GM23338 (cell line): Measurements from ENCODE around the gene TENM4. TPM values are rescaled to one million over a fixed set of nuclear protein-coding genes. Genes with fewer than 3 reads are reported as not detected.

ENCODE experiments used
- ATAC-seq: fragments of 200-7000 bp; cut with Tn5 transposase; 3 replicates; pipeline ENCODE4 v1.9.1; 2020
- DNase-seq: peaks from one replicate; pipeline ENCODE4 v3.0.0-alpha.2; 2015; ENCODE audit warnings: low spot score
- H2AFZ ChIP-seq: fragments of 200-600 bp; sonication (generic); 2 replicates; pipeline ENCODE4 v1.8.0; 2016; ENCODE audit warnings: antibody characterized with exemption, mild to moderate bottlenecking, moderate library complexity
- H3F3A ChIP-seq: fragments of 200-600 bp; sonication (generic); replicated peaks from 2 replicates; pipeline ENCODE4 v1.8.0; 2017; ENCODE audit warnings: antibody characterized with exemption, mixed run types, low read depth
- H3K27ac ChIP-seq: fragments of 200-600 bp; sonication (generic); 2 replicates; pipeline ENCODE4 v1.6.1; 2016; ENCODE audit warnings: low read depth
- H3K27me3 ChIP-seq: fragments of 200-600 bp; sonication (generic); 2 replicates; pipeline ENCODE4 v1.8.0; 2016; ENCODE audit warnings: mild to moderate bottlenecking, mixed run types, moderate library complexity; ENCODE audit not compliant: insufficient read depth
- H3K36me3 ChIP-seq: fragments of 200-600 bp; sonication (generic); 2 replicates; pipeline ENCODE4 v1.8.0; 2016; ENCODE audit warnings: mild to moderate bottlenecking; ENCODE audit not compliant: insufficient read depth
- H3K4me1 ChIP-seq: fragments of 200-600 bp; sonication (generic); 2 replicates; pipeline ENCODE4 v1.8.0; 2016; ENCODE audit warnings: mild to moderate bottlenecking, moderate library complexity; ENCODE audit not compliant: insufficient read depth
- H3K4me2 ChIP-seq: fragments of 200-600 bp; sonication (generic); 2 replicates; pipeline ENCODE4 v1.7.1; 2017; ENCODE audit warnings: mixed run types
- H3K4me3 ChIP-seq: fragments of 200-600 bp; sonication (generic); 2 replicates; pipeline ENCODE4 v1.6.1; 2016; ENCODE audit warnings: mixed run types
- H3K79me2 ChIP-seq: fragments of 200-600 bp; sonication (generic); replicated peaks from 2 replicates; pipeline ENCODE4 v1.8.0; 2017; ENCODE audit warnings: mild to moderate bottlenecking; ENCODE audit not compliant: insufficient read depth
- H3K9me2 ChIP-seq: fragments of 200-600 bp; sonication (generic); 2 replicates; pipeline ENCODE4 v1.8.0; 2017; ENCODE audit not compliant: insufficient read depth
- H4K20me1 ChIP-seq: fragments of 200-600 bp; sonication (generic); replicated peaks from 2 replicates; pipeline ENCODE4 v1.8.0; 2017; ENCODE audit warnings: mild to moderate bottlenecking; ENCODE audit not compliant: insufficient read depth
- H3K27ac Mint-ChIP-seq: 2 replicates; pipeline ENCODE4 v1.8.0; 2020; ENCODE audit warnings: inconsistent platforms, mild to moderate bottlenecking, moderate library complexity, mixed read lengths
- H3K27me3 Mint-ChIP-seq: 3 replicates; pipeline ENCODE4 v1.8.0; 2022; ENCODE audit warnings: low read depth, mild to moderate bottlenecking, moderate library complexity, mixed read lengths, inconsistent platforms; ENCODE audit not compliant: insufficient read depth, poor library complexity
- H3K36me3 Mint-ChIP-seq: 3 replicates; pipeline ENCODE4 v1.8.0; 2021; ENCODE audit warnings: low read depth, mild to moderate bottlenecking, inconsistent platforms, moderate library complexity, mixed read lengths
- H3K4me1 Mint-ChIP-seq: 3 replicates; pipeline ENCODE4 v1.8.0; 2020; ENCODE audit warnings: mild to moderate bottlenecking, inconsistent platforms, mixed read lengths
- H3K4me3 Mint-ChIP-seq: 3 replicates; pipeline ENCODE4 v1.8.0; 2021; ENCODE audit warnings: moderate library complexity, mild to moderate bottlenecking, inconsistent platforms, mixed read lengths
- H3K9me3 Mint-ChIP-seq: 3 replicates; pipeline ENCODE4 v1.8.0; 2020; ENCODE audit warnings: moderate library complexity, mild to moderate bottlenecking, inconsistent platforms, mixed read lengths
- CREB1 ChIP-seq: fragments of 250-450 bp; sonication (Bioruptor Pico); IDR thresholded peaks from 2 replicates; pipeline ENCODE4 v1.5.0; 2020; ENCODE audit warnings: low read depth, mild to moderate bottlenecking, moderate library complexity
- ETS1 ChIP-seq: IDR thresholded peaks from 2 replicates; pipeline ENCODE4 v1.6.1; 2016; ENCODE audit warnings: antibody characterized with exemption
- EZH2 ChIP-seq: fragments of 200-600 bp; sonication (generic); IDR thresholded peaks from one replicate; pipeline ENCODE4 v1.8.0; 2017; ENCODE audit warnings: antibody characterized with exemption, mild to moderate bottlenecking, low read depth; ENCODE audit not compliant: unreplicated experiment
- JUNB ChIP-seq: IDR thresholded peaks from one replicate; pipeline ENCODE4 v1.6.1; 2016; ENCODE audit warnings: antibody characterized with exemption; ENCODE audit not compliant: unreplicated experiment
- STAT1 ChIP-seq: IDR thresholded peaks from one replicate; pipeline ENCODE4 v1.6.1; 2016; ENCODE audit warnings: antibody characterized with exemption; ENCODE audit not compliant: unreplicated experiment
- ZNF114 ChIP-seq: fragments of 250-450 bp; sonication (Bioruptor Pico); IDR thresholded peaks from 2 replicates; pipeline ENCODE4 v1.5.0; 2020; ENCODE audit warnings: mild to moderate bottlenecking, moderate library complexity
- polyA plus RNA-seq: library from polyadenylated mRNA; unstranded; fragments of >200 nt; fragmentation: Nextera tagmentation; extraction: Ambion mirVana; gene quantifications from 2 replicates; pipeline ENCODE4 v1.2.1, GENCODE V29; 2016
- total RNA-seq: library from RNA; depleted of rRNA; stranded (reverse); fragments of >200 nt; shearing (Covaris generic); gene quantifications from 2 replicates; pipeline ENCODE4 v1.2.3, GENCODE V29; 2014
- TF ChIP-seq, protein P1 (sequence below): IDR thresholded peaks from one replicate; pipeline ENCODE4 v1.6.1; 2018; ENCODE audit warnings: antibody characterized with exemption; ENCODE audit not compliant: unreplicated experiment

The TENM4 gene
- total and polyA plus RNA-seq, 2 experiments from 2014 or later, result 7.3 TPM

DNA sequence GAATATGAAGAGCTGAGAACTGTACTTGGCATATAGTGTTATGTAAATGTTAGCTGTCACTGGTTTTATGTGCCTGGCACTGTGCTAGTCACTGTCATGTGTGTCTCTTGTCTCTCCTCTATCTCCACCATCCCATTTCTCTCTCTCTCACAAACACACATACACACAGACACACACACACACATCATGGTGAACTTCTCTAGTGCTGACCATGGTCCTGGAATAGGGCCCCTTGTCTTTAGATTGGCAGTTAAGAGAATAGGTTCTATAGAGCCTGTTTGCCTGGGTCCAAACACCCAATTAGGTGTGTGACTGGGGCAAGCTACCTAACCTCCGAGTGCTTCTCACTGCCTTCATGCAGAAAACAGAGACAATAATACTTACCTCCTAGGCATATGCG is 756.5 kb downstream of the TENM4 start:
- Histone ChIP-seq H3K36me3 (no peaks in the 10 kb centered on the region), H3F3A (no peaks in the 10 kb centered on the region), H3K4me3 (no peak overlapping the region), H3K4me1 (peaks cover 20% of the 10 kb centered on the region), H3K9me2 (peaks cover 6% of the 10 kb centered on the region; the same call in 1 of the 2 replicates), H2AFZ (peak overlapping the region; percentile 96; the same call in 1 of the 2 replicates), H4K20me1 (no peaks in the 10 kb centered on the region), H3K79me2 (no peaks in the 10 kb centered on the region), H3K4me2 (no peak overlapping the region), H3K27me3 (no peaks in the 10 kb centered on the region), H3K27ac (no peak overlapping the region)
- Mint-ChIP-seq H3K27ac (no peak overlapping the region), H3K9me3 (no peaks in the 10 kb centered on the region), H3K4me1 (peaks cover 25% of the 10 kb centered on the region), H3K36me3 (peaks cover 6% of the 10 kb centered on the region; the same call in 1 of the 3 replicates), H3K4me3 (peak overlapping the region; percentile 13), H3K27me3 (peaks cover 8% of the 10 kb centered on the region)
- peak; percentile 70 for ATAC-seq
- peak; percentile 52 for DNase-seq
- no peak for TF ChIP-seq CREB1 (CRISPR knock-in tag)
- TF ChIP-seq, protein P1, sequence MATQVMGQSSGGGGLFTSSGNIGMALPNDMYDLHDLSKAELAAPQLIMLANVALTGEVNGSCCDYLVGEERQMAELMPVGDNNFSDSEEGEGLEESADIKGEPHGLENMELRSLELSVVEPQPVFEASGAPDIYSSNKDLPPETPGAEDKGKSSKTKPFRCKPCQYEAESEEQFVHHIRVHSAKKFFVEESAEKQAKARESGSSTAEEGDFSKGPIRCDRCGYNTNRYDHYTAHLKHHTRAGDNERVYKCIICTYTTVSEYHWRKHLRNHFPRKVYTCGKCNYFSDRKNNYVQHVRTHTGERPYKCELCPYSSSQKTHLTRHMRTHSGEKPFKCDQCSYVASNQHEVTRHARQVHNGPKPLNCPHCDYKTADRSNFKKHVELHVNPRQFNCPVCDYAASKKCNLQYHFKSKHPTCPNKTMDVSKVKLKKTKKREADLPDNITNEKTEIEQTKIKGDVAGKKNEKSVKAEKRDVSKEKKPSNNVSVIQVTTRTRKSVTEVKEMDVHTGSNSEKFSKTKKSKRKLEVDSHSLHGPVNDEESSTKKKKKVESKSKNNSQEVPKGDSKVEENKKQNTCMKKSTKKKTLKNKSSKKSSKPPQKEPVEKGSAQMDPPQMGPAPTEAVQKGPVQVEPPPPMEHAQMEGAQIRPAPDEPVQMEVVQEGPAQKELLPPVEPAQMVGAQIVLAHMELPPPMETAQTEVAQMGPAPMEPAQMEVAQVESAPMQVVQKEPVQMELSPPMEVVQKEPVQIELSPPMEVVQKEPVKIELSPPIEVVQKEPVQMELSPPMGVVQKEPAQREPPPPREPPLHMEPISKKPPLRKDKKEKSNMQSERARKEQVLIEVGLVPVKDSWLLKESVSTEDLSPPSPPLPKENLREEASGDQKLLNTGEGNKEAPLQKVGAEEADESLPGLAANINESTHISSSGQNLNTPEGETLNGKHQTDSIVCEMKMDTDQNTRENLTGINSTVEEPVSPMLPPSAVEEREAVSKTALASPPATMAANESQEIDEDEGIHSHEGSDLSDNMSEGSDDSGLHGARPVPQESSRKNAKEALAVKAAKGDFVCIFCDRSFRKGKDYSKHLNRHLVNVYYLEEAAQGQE, result peak; percentile 89

DNA sequence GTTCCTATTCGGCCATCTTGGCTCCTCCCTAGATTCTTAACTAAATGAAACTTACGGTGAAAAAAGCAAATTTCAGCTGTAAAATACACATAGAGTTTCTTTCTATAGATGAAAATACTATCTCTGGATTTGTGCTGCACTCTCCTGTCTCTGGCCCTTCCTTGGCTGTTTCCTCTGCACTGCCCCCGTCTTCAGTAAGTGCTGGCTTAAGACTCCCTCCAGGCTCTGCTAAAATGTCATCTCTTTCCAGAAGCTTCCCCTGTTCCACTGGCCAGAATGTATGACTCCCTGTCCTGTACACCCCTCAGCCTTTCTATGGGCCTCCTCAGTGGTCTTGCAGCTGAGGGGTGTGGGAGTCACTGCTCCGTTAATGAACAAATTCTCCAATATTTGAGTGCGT is 757.1 kb downstream of the TENM4 start:
- Mint-ChIP-seq H3K9me3 (no peaks in the 10 kb centered on the region), H3K27ac (no peak overlapping the region; the same call in 1 of the 2 replicates), H3K4me3 (peak overlapping the region; percentile 61), H3K36me3 (peaks cover 6% of the 10 kb centered on the region; the same call in 1 of the 3 replicates), H3K27me3 (peaks cover 8% of the 10 kb centered on the region), H3K4me1 (peaks cover 19% of the 10 kb centered on the region)
- Histone ChIP-seq H4K20me1 (no peaks in the 10 kb centered on the region), H2AFZ (peak overlapping the region; percentile 96), H3F3A (no peaks in the 10 kb centered on the region), H3K4me1 (peaks cover 14% of the 10 kb centered on the region), H3K4me3 (peak overlapping the region; percentile 52), H3K27me3 (no peaks in the 10 kb centered on the region), H3K4me2 (peak overlapping the region; percentile 77), H3K27ac (no peak overlapping the region), H3K9me2 (peaks cover 6% of the 10 kb centered on the region; the same call in 1 of the 2 replicates), H3K36me3 (no peaks in the 10 kb centered on the region), H3K79me2 (no peaks in the 10 kb centered on the region)
- no peak for TF ChIP-seq EZH2
- TF ChIP-seq CREB1 (CRISPR knock-in tag), result no peak
- no peak for TF ChIP-seq JUNB
- TF ChIP-seq ZNF114 (CRISPR knock-in tag), result no peak
- TF ChIP-seq STAT1, result no peak
- TF ChIP-seq ETS1, result no peak
- DNase-seq, result peak; percentile 22
- ATAC-seq, result peak; percentile 77
